GM19351 (cell line): ENCODE results near the gene DUOXA1.
"Not testable (repeated sequence)": the region's sequence is repeated elsewhere in the genome, so short reads cannot be mapped to it uniquely, and the experiment has no call there.

ENCODE experiments used
- ATAC-seq: cut with Tn5 transposase; IDR thresholded peaks from one replicate; pipeline ENCODE4 v1.9.1; 2021; ENCODE audit warnings: mild to moderate bottlenecking, moderate library complexity; ENCODE audit not compliant: unreplicated experiment

DUOXA1 gene

GRCh38 chr15:45093622-45094357, 35.9 kb downstream of the DUOXA1 start:
- no peak for ATAC-seq

- no peak for ATAC-seq
These were observed 36.7 kb downstream of the DUOXA1 start for GRCh38 chr15:45093013-45093412.

- no peak for ATAC-seq
These were observed 38.1 kb downstream of the DUOXA1 start for GRCh38 chr15:45091576-45091975.

GRCh38 chr15:45091161-45091560, 38.5 kb downstream of the DUOXA1 start:
- ATAC-seq = no peak

GRCh38 chr15:45089712-45090373, 39.8 kb downstream of the DUOXA1 start:
- ATAC-seq = no peak

- no peak for ATAC-seq
These were observed 40.6 kb downstream of the DUOXA1 start for GRCh38 chr15:45088801-45089711.

GRCh38 chr15:45087513-45087912, 42.2 kb downstream of the DUOXA1 start:
- ATAC-seq = no peak

- ATAC-seq = no peak
These were observed 45.5 kb downstream of the DUOXA1 start for GRCh38 chr15:45084163-45084562.

- no peak for ATAC-seq
These were observed 46.5 kb downstream of the DUOXA1 start for GRCh38 chr15:45083223-45083622.

GRCh38 chr15:45082412-45082811, 47.3 kb downstream of the DUOXA1 start:
- ATAC-seq = not testable (repeated sequence)

GRCh38 chr15:45080593-45080992, 49.1 kb downstream of the DUOXA1 start:
- not testable (repeated sequence) for ATAC-seq

GRCh38 chr15:45079628-45080246, 49.9 kb downstream of the DUOXA1 start:
- ATAC-seq = not testable (repeated sequence)

GRCh38 chr15:45079201-45079600, 50.5 kb downstream of the DUOXA1 start:
- not testable (repeated sequence) for ATAC-seq

GRCh38 chr15:45077391-45077790, 52.3 kb downstream of the DUOXA1 start:
- ATAC-seq = not testable (repeated sequence)

GRCh38 chr15:45075440-45076320, 54.0 kb downstream of the DUOXA1 start:
- ATAC-seq = not testable (repeated sequence)

- ATAC-seq = not testable (repeated sequence)
These were observed 56.1 kb downstream of the DUOXA1 start for GRCh38 chr15:45073602-45074001.

- ATAC-seq = not testable (repeated sequence)
These were observed 59.7 kb downstream of the DUOXA1 start for GRCh38 chr15:45069942-45070360.
